Measurements from ENCODE around the gene FAM114A1. TPM values are rescaled to one million over a fixed set of nuclear protein-coding genes. Genes with fewer than 3 reads are reported as not detected.

FAM114A1 gene
- total RNA-seq, 4 donors from 2014 or later = 36.9 to 85.9 (median 44.5) TPM

GRCh38 chr4:38979511-38980230 lies 112.1 kb downstream of the FAM114A1 start:
- WGBS = 81% methylated on average over 3 of the region's 3 CpGs
- H3K27me3 ChIP-seq = no peaks in the 10 kb centered on the region
- H3K4me3 ChIP-seq = no peak overlapping the region
- no peak overlapping the region for H3K27ac ChIP-seq
- TF ChIP-seq POLR2AphosphoS5 (IDR thresholded peaks at IDR 0.05) (no peak), CTCF (IDR thresholded peaks at IDR 0.05) (no peak)
- H3K9me3 ChIP-seq = no peaks in the 10 kb centered on the region
- no peak for DNase-seq (ENCODE audit: low spot score in 2 of 2)
- no peaks in the 10 kb centered on the region for H3K36me3 ChIP-seq
- no peaks in the 10 kb centered on the region for H3K4me1 ChIP-seq

DNA sequence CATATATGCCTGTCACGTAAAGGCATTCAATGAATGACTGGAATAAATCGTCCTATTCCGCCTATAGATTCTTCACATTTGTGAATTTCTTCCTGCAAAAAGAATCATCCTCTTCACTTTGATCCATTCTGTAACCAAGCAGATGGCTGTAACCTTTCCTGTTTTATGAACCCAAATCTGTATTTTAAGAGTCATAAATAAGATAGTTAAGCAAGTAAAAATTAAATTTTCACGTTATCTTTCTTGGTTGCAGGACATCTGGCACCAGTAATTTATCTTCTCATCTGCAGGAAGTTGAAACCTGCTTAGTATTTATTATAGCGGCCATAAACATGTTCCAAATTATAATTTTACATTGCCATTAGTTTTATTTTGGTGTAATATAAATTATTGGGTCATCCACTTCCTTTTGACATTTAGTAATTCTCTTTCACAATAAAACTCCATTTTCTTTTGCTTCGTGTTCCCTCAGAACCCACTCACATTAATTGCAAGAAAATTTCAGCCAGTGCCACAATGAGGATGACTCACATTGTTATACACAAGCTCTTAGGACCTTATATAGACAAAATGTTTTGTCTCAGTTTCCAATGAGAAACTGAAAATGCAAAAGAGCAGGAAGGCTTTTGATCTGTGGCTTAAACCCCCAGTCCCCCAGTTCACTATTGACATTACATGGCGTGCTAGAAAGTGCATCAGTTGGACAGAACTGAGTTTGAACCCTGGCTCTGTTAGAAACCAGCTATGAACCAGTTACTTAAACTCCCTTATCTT lies 113.5 kb downstream of the FAM114A1 start:
- no peak overlapping the region for H3K27ac ChIP-seq
- no peak for DNase-seq (ENCODE audit: low spot score in 2 of 2)
- no peak overlapping the region for H3K4me3 ChIP-seq
- no peaks in the 10 kb centered on the region for H3K4me1 ChIP-seq
- H3K27me3 ChIP-seq = no peaks in the 10 kb centered on the region
- WGBS = 67% methylated on average over 7 of the region's 7 CpGs
- no peaks in the 10 kb centered on the region for H3K9me3 ChIP-seq
- TF ChIP-seq EP300 (IDR thresholded peaks at IDR 0.05) (no peak), POLR2AphosphoS5 (IDR thresholded peaks at IDR 0.05) (no peak), POLR2A (IDR thresholded peaks at IDR 0.05) (no peak), CTCF (IDR thresholded peaks at IDR 0.05) (no peak)
- no peaks in the 10 kb centered on the region for H3K36me3 ChIP-seq

DNA sequence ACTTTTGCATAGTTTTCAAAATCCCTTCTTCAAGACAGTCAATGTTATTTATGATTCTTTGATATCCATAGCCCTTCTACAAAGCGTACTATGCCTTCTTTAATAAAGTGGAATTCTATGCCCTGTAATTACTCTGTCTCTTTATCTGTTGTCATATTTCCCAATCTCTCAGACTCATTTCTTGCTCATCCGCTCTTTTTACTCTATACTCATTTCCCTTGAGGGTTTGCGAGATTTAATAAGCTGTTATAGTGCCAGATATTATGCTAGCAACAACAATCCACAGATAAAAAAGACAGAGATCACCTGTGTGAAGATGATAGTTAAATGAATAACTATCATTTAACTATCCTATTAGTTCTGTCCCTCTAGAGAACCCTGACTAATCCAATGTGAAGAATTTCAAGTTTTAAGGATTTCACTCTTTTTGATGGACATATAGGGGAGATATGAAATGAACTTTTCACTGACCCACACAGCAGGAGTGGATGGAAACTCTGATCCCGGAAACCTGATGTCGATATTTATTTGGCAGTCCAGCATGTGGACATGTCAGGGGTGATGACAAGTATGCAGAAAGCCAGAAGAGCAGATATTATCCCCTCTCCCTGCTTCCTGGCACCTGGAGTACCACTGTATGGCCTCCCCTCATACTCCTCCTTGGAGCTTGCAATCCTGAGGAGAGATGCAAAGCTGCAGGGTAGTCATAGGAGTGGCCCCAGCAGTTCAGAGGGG lies 114.9 kb downstream of the FAM114A1 start:
- no peaks in the 10 kb centered on the region for H3K4me1 ChIP-seq
- TF ChIP-seq CTCF (IDR thresholded peaks at IDR 0.05) = no peak
- no peak for TF ChIP-seq POLR2A (IDR thresholded peaks at IDR 0.05)
- no peak for TF ChIP-seq POLR2AphosphoS5 (IDR thresholded peaks at IDR 0.05)
- TF ChIP-seq EP300 (IDR thresholded peaks at IDR 0.05) = no peak
- H3K27ac ChIP-seq = no peak overlapping the region
- no peaks in the 10 kb centered on the region for H3K27me3 ChIP-seq
- H3K4me3 ChIP-seq = no peak overlapping the region
- WGBS = 81% methylated on average over 5 of the region's 5 CpGs
- no peak for DNase-seq (ENCODE audit: low spot score in 2 of 2)
- no peaks in the 10 kb centered on the region for H3K36me3 ChIP-seq
- no peaks in the 10 kb centered on the region for H3K9me3 ChIP-seq

GRCh38 chr4:38983291-38983690 lies 115.7 kb downstream of the FAM114A1 start:
- H3K4me1 ChIP-seq = no peaks in the 10 kb centered on the region
- H3K27me3 ChIP-seq = no peaks in the 10 kb centered on the region
- no peak overlapping the region for H3K4me3 ChIP-seq
- no peak overlapping the region for H3K27ac ChIP-seq
- TF ChIP-seq CTCF (IDR thresholded peaks at IDR 0.05) = no peak
- no peak for TF ChIP-seq POLR2A (IDR thresholded peaks at IDR 0.05)
- no peak for TF ChIP-seq POLR2AphosphoS5 (IDR thresholded peaks at IDR 0.05)
- no peak for TF ChIP-seq EP300 (IDR thresholded peaks at IDR 0.05)
- DNase-seq (ENCODE audit: low spot score in 2 of 2) = no peak
- no peaks in the 10 kb centered on the region for H3K9me3 ChIP-seq
- H3K36me3 ChIP-seq = no peaks in the 10 kb centered on the region
- 91% methylated on average over 6 of the region's 6 CpGs for WGBS
